MM.1S (cell line): Measurements from ENCODE around the gene PPP1CA.
A peak's percentile ranks its signal among the peaks of the same experiment; 100 is the strongest.

Experiments
- DNase-seq: peaks from one replicate; pipeline ENCODE4 v3.0.0-alpha.2; 2015
- H2AFZ ChIP-seq: fragments of 300-600 bp; sonication (generic); 2 replicates; pipeline ENCODE4 v1.6.0; 2016; ENCODE audit warnings: antibody characterized with exemption, low read length
- H3F3A ChIP-seq: fragments of 300-600 bp; sonication (generic); 2 replicates; pipeline ENCODE4 v1.6.1; 2016; ENCODE audit warnings: mild to moderate bottlenecking, antibody characterized with exemption, low read length, moderate library complexity, mixed read lengths; ENCODE audit not compliant: insufficient read depth
- H3K27ac ChIP-seq: fragments of 300-600 bp; sonication (generic); 2 replicates; pipeline ENCODE4 v1.5.1; 2016; ENCODE audit warnings: mild to moderate bottlenecking, low read length
- H3K27me3 ChIP-seq: fragments of 300-600 bp; sonication (generic); replicated peaks from 2 replicates; pipeline ENCODE4 v1.6.0; 2016; ENCODE audit warnings: low read length; ENCODE audit not compliant: insufficient read depth
- H3K36me3 ChIP-seq: fragments of 300-600 bp; sonication (generic); replicated peaks from 2 replicates; pipeline ENCODE4 v1.6.1; 2016; ENCODE audit warnings: mild to moderate bottlenecking, low read length, mixed read lengths; ENCODE audit not compliant: insufficient read depth
- H3K4me1 ChIP-seq: fragments of 300-600 bp; sonication (generic); 2 replicates; pipeline ENCODE4 v1.6.1; 2016; ENCODE audit warnings: low read length, mixed read lengths
- H3K4me2 ChIP-seq: fragments of 300-600 bp; sonication (generic); 2 replicates; pipeline ENCODE4 v1.6.0; 2016; ENCODE audit warnings: low read depth, low read length
- H3K4me3 ChIP-seq: fragments of 300-600 bp; sonication (generic); 2 replicates; pipeline ENCODE4 v1.5.1; 2016; ENCODE audit warnings: low read length, mixed read lengths
- H3K79me2 ChIP-seq: fragments of 300-600 bp; sonication (generic); 2 replicates; pipeline ENCODE4 v1.6.1; 2016; ENCODE audit warnings: mixed run types, low read length, mixed read lengths
- H3K9ac ChIP-seq: fragments of 300-600 bp; sonication (generic); 2 replicates; pipeline ENCODE4 v1.6.1; 2016; ENCODE audit warnings: low read length, mixed read lengths
- H3K9me2 ChIP-seq: fragments of 300-600 bp; sonication (generic); replicated peaks from 2 replicates; pipeline ENCODE4 v1.6.1; 2016; ENCODE audit warnings: mild to moderate bottlenecking, low read length, mixed read lengths; ENCODE audit not compliant: insufficient read depth
- H3K9me3 ChIP-seq: fragments of 300-600 bp; sonication (generic); replicated peaks from 2 replicates; pipeline ENCODE4 v1.6.1; 2016; ENCODE audit warnings: mild to moderate bottlenecking, low read length, mixed read lengths; ENCODE audit not compliant: insufficient read depth
- H4K20me1 ChIP-seq: fragments of 300-600 bp; sonication (generic); 2 replicates; pipeline ENCODE4 v1.6.1; 2016; ENCODE audit warnings: mild to moderate bottlenecking, low read length, moderate library complexity, mixed read lengths; ENCODE audit not compliant: insufficient read depth
- EZH2 ChIP-seq: fragments of 300-600 bp; sonication (generic); optimal IDR thresholded peaks from 2 replicates; pipeline ENCODE3; 2017; ENCODE audit warnings: low read depth, mild to moderate bottlenecking, antibody characterized with exemption, low read length, mixed read lengths
- EZH2phosphoT487 ChIP-seq: fragments of 300-600 bp; sonication (generic); IDR thresholded peaks from 2 replicates; pipeline ENCODE4 v1.6.1; 2018; ENCODE audit warnings: antibody characterized with exemption, low read length
- TF ChIP-seq, protein P1 (sequence below): fragments of 300-600 bp; sonication (generic); IDR thresholded peaks from 2 replicates; pipeline ENCODE4 v1.5.1; 2016; ENCODE audit warnings: antibody characterized with exemption, low read length, mixed read lengths

PPP1CA gene

DNA sequence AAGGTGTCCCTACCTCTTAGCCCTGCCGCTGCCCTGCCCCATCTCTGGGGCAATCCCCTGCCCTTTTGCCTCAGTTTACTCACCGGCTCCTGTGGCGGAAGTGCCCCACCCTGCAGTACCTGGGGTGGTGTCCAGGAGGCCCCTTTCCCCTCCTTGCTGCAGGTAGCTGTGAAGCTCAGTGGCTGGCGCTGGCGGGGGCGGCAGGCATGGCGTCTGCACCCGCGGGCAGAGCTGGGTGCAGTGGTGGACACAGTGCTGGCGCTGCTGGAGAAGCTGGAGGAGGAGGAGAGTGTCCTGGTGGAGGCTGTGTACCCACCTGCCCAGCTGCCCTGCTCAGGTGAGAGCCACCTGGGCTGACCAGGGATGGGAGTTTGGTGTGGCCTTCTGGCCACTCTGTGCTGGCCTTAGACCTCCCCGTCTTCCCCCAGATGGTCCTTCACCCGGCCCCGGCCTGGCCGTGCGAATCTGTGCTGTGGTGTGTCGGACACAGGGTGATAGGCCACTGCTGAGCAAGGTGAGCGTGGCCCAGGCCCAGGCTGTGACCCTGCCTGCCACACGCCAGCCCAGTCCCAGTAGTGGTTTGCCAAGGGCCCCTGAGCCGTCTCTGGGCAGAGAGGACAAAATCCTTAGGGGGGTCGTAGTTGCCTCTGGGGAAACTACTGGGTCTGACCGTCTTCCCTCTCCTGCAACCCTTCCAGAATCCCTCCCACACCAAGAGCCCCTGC is 17.8 kb upstream of the PPP1CA start:
- H3F3A ChIP-seq = no peaks in the 10 kb centered on the region
- no peaks in the 10 kb centered on the region for H3K36me3 ChIP-seq
- no peak overlapping the region for H3K4me3 ChIP-seq
- H3K4me1 ChIP-seq = peaks cover 17% of the 10 kb centered on the region; the same call in 1 of the 2 replicates
- peak overlapping the region; percentile 25; the same call in 1 of the 2 replicates for H3K4me2 ChIP-seq
- H3K9ac ChIP-seq = no peak overlapping the region
- H3K27ac ChIP-seq = no peak overlapping the region
- TF ChIP-seq EZH2phosphoT487 (no peak), EZH2 (no peak)
- TF ChIP-seq, protein P1, sequence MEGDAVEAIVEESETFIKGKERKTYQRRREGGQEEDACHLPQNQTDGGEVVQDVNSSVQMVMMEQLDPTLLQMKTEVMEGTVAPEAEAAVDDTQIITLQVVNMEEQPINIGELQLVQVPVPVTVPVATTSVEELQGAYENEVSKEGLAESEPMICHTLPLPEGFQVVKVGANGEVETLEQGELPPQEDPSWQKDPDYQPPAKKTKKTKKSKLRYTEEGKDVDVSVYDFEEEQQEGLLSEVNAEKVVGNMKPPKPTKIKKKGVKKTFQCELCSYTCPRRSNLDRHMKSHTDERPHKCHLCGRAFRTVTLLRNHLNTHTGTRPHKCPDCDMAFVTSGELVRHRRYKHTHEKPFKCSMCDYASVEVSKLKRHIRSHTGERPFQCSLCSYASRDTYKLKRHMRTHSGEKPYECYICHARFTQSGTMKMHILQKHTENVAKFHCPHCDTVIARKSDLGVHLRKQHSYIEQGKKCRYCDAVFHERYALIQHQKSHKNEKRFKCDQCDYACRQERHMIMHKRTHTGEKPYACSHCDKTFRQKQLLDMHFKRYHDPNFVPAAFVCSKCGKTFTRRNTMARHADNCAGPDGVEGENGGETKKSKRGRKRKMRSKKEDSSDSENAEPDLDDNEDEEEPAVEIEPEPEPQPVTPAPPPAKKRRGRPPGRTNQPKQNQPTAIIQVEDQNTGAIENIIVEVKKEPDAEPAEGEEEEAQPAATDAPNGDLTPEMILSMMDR = no peak
- H3K9me3 ChIP-seq = no peaks in the 10 kb centered on the region
- no peaks in the 10 kb centered on the region for H3K79me2 ChIP-seq
- no peaks in the 10 kb centered on the region for H4K20me1 ChIP-seq
- no peak for DNase-seq
- no peaks in the 10 kb centered on the region for H3K9me2 ChIP-seq
- H3K27me3 ChIP-seq = peaks cover 6% of the 10 kb centered on the region; the same call in 1 of the 2 replicates
- no peak overlapping the region for H2AFZ ChIP-seq

DNA sequence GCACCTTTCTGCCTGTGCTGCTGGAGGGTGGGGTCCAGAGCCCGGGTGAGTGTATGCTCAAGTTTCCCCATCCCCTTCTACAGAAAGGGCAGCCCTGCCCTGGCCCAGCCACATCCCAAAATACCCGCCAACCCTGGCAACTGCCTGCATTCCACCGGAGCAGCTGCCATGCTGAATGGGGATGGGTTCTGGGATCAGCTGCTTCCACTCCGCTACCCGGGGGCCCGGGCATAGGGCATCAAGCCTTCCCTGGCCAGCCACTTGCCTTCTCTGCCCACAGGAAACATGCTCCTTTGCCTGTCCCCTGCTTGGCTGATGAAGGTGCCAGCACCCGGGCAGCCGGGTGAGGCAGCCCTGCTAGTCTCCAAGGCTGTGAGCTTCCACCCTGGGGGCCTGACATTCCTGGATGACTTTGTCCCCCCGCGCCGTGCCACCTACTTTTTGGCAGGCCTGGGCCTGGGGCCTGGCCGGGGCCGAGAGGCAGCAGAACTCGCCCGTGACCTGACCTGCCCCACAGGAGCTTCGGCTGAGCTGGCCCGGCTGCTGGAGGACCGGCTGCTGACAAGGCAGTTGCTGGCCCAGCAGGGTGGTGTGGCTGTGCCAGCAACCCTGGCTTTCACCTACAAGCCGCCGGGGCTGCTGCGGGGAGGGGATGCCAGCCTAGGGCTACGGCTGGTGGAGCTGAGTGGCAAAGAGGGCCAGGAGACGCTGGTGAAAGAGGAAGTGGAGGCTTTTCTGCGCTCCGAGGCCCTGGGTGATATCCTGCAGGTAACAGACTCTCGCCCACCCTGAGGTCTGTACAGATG is 17.0 kb upstream of the PPP1CA start:
- Histone ChIP-seq H3K36me3 (no peaks in the 10 kb centered on the region), H3K27ac (peak overlapping the region; percentile 3; the same call in 1 of the 2 replicates), H3K27me3 (peaks cover 6% of the 10 kb centered on the region; the same call in 1 of the 2 replicates), H3K9ac (peak overlapping the region; percentile 1; the same call in 1 of the 2 replicates), H3K9me2 (no peaks in the 10 kb centered on the region), H3K79me2 (no peaks in the 10 kb centered on the region), H3K4me2 (peak overlapping the region; percentile 25; the same call in 1 of the 2 replicates), H3K9me3 (no peaks in the 10 kb centered on the region), H4K20me1 (no peaks in the 10 kb centered on the region), H3K4me3 (no peak overlapping the region), H2AFZ (0 out of 2 replicates have a peak overlapping the region, but pooled peaks have one; percentile 38), H3F3A (no peaks in the 10 kb centered on the region), H3K4me1 (peaks cover 17% of the 10 kb centered on the region; the same call in 1 of the 2 replicates)
- DNase-seq = peak; percentile 43
- TF ChIP-seq EZH2 (no peak), EZH2phosphoT487 (no peak)
- TF ChIP-seq, protein P1 = no peak

DNA sequence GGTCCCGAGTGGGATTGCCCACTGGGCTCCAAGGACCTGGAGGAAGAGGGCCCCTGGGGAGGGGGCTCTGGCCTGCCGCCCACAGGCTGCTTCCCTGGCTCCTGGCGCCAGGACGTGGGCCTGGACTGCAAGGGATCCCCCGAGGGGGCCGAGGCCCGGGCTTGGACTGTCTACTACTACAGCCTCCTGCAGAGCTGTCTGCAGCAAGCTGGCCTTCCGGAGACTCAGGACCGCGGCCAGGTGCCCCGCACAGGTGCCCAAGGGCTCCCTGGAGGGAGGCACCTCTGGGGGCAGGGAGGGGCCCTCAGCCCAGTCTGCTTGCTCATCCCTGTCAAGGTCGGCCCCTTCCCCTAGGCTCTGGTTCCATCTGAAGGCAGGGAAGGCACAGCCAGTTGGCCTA is 15.8 kb upstream of the PPP1CA start:
- Histone ChIP-seq H3K36me3 (no peaks in the 10 kb centered on the region), H3K4me1 (peaks cover 17% of the 10 kb centered on the region; the same call in 1 of the 2 replicates), H3K9me3 (no peaks in the 10 kb centered on the region), H3F3A (no peaks in the 10 kb centered on the region), H3K79me2 (no peaks in the 10 kb centered on the region), H3K4me3 (no peak overlapping the region), H3K27ac (no peak overlapping the region), H3K9ac (no peak overlapping the region), H4K20me1 (no peaks in the 10 kb centered on the region), H3K27me3 (peaks cover 6% of the 10 kb centered on the region; the same call in 1 of the 2 replicates), H2AFZ (no peak overlapping the region), H3K9me2 (no peaks in the 10 kb centered on the region), H3K4me2 (no peak overlapping the region)
- TF ChIP-seq, protein P1 = no peak
- TF ChIP-seq EZH2 = no peak
- no peak for TF ChIP-seq EZH2phosphoT487
- no peak for DNase-seq
